Activated CD8-positive, alpha-beta memory T cell treated with anti-CD3 and anti-CD28 coated beads for 36 hours (primary cell): ENCODE data around the gene RAB36. TPM values are rescaled to one million over a fixed set of nuclear protein-coding genes. Genes with fewer than 3 reads are reported as not detected.

Experiments
- CTCF ChIA-PET: fragments of 350-600 bp; sonication (Branson Sonifier 250); formaldehyde crosslinking; loops from one replicate; lab custom pipeline; 2021; ENCODE audit warnings: antibody characterized with exemption; lab: Charles Lee
- POLR2A ChIA-PET: fragments of 350-600 bp; sonication (Branson Sonifier 250); formaldehyde crosslinking; loops from one replicate; lab custom pipeline; 2021; ENCODE audit warnings: antibody characterized with exemption; lab: Charles Lee
- total RNA-seq, 2 experiments: library from RNA; stranded (reverse); gene quantifications; one replicate each; pipeline ENCODE4 v1.2.3, GENCODE V29; 2021

The RAB36 gene
- total RNA-seq, 2 experiments from 2014 or later: 1.0 to 1.3 TPM

DNA sequence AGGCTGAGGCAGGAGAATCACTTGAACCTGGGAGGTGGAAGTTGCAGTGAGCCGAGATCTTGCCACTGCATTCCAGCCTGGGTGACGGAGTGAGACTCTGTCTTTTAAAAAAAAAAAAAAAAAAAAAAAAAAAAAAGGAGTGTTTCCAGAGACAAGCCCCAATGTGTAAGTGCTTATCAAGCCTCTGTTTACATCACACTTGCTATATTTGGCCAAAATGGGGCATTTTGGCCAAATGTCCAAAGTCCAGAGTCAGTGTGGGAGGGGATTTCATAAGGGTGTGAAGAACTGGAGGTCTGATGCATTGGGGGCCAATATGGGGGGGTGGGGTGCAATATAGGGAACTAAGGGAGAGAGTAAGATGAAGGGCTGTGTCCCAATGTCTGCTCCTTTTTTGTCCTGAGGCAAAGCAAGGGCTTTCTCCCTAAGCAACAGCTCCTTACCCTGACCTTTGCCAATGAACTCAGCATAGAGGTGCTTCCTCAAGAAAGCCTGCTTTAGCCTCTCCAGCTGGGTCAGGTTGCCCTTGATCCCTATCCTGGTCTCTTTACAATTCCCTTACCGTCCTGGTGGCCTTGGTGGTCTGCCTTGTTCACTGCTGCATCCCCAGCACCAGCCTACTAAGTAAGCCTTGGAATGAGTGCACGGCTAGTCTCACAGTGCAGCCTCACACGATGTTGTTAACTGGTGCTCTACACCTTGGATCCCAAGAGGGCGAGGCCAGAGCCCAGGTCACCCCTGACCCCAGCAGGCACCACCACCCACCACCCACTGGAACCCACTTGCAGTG is 21.0 kb downstream of the RAB36 start:
- ChIA-PET CTCF (interaction anchor here (1.7 kb wide), 1 partner anchor 116 kb away, joined by 3 read pairs; no protein-coding TSS in a partner anchor), POLR2A (no interaction called here)

DNA sequence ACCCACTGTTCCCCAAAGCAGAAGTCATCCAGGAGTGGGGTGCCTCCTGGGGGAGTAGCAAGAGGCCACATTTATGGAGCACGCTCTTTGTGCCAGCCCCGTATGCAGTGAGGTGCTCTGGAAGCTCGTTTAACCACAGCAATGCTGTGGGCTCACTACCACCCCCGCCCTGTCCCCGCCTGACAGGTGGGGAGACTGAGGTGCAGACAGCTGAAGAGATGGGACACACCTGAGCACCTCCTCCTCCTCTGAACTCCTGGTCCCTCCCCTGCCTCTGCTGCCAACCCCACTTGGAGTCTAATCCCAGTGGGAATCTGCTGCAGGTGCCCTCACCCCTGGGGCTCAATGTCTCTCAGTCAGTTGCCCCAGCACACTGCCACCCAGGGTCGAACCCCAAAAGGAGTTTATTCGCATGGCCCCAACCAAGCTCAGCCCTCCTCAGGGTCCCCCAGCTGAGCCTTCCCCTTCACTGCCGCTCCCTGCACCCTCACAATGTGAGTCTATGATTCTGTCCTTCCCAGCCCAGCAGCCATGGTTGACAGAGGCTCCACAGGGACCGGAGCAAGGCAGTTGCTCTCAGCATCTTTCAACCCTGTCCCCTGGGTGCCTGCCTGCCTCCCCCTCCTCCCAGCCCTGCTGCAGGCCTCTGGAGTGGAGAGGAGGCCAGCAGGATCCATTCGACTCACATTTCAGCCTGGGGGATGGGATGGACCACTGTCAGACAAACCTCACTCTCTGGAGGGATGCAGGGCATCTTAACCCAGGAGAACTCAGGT is 21.8 kb downstream of the RAB36 start:
- CTCF ChIA-PET: interaction anchor here (1.7 kb wide), 1 partner anchor 115 kb away, joined by 3 read pairs; no protein-coding TSS in a partner anchor
- POLR2A ChIA-PET: no interaction called here

DNA sequence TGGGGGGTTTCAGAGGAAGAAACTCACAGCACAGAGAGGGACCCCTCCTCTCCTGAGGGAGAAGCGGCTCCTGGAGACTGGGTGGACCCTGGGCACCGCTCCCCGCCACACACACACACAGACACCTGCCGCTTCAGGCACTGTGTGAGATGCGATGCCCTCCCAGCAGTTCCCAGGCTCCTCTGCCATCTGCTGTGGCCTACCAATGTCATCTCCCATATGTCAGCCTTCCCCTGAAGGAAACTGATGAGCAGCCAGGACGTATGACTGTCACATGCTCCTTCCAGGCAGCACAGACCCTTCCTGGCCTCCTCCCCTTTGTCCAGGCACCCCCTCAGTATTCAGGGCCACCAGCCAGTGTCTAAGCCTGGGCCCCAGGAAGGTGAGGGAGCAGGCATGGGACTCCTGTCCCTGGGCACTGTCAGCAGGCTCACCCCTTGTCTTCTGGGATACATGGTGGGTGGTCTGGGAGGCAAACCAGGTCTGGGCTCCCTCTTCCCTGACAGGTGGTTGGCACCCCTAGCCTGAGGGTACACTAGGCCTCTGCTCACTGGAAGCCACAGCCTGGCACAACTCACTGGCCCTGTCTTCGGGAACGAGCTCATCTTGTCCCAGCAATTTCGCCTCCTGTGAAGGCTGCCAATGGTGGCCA is 23.2 kb downstream of the RAB36 start:
- ChIA-PET POLR2A (no interaction called here), CTCF (interaction anchor here (1.0 to 1.6 kb wide), 2 partner anchors 10 to 114 kb away, joined by 4 to 7 read pairs; no protein-coding TSS in a partner anchor)

DNA sequence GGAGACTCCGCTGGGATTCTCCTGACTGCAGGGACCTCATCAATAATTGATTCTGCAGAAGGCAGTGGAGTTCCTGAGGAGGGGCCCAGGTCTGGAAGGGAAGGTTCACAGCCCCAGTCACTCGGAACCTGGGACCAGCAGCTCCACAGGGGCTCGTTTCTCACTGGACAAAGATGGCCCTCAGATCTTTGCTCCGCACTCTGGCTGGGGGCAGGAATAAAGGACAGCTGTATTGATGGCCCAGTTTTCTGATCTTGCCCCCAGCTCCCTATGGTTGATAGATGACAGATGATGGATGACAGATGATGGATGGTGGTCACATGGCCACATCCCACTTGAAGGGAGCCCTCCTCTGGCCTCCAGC is 23.7 kb downstream of the RAB36 start:
- ChIA-PET POLR2A (no interaction called here), CTCF (interaction anchor here (1.0 to 1.6 kb wide), 2 partner anchors 9 to 113 kb away, joined by 4 to 7 read pairs; no protein-coding TSS in a partner anchor)

DNA sequence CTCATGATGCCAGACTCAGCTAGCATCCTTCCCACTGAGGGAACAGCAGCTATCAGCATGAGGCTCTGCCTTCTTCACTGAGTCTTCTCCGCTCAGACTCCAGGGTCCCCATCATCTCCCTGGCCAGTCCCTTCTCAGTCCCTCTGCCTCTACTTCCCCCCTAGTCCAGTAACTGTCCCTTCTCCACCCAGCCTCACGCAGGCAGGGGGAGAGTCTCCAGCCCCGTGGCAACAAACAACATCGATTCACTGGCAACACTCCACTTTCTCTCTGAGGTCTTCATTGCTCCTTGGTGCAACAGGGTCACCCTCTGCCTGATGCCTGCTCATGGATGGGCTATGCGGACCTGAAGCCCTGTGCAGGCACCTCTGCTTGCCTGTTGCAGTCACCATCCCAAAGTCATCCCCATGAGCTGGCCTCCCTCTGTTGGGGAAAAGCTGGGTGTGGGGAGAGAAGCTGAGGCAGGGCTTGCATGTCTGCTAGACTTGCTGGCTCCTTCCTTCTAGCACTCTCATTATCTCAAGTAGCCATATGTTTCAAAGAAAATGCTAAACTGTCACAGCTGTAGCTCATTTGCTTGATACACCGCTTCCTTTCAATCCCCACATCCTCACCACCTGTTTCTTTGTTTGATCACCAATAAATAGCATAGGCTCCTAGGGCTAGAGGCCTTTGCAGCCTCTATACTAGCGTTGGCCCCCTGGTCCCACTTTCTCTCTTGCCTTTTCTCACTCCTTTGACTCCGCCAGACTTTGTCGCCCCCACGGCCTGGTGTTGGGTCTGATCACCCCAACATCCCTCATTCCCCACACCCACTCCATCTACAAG is 30.8 kb downstream of the RAB36 start:
- ChIA-PET POLR2A (no interaction called here), CTCF (interaction anchor here (1.6 to 11.2 kb wide), 3 partner anchors 77 to 113 kb away, joined by 5 to 139 read pairs (median 31); no protein-coding TSS in a partner anchor)

DNA sequence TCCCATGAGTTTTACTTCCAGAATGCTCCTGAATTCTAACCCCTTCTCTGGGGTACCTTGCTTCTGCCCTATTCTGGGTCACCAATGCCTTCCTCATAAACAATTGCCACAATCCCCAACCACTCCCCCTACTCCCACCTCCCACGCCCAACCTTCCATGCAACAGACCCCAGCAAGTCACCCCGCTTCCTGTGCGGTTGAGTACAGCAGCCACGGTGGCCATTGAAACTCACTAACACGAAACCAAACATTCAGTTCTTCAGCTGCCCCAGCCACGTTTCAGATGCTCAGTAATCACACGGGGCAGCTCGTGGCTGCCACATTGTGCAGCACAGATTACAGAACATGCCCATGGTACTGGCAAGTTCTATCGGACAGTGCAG is 31.4 kb downstream of the RAB36 start:
- CTCF ChIA-PET: interaction anchor here (1.1 to 11.2 kb wide), 4 partner anchors 65 to 121 kb away, joined by 3 to 139 read pairs (median 18); no protein-coding TSS in a partner anchor
- POLR2A ChIA-PET: no interaction called here

DNA sequence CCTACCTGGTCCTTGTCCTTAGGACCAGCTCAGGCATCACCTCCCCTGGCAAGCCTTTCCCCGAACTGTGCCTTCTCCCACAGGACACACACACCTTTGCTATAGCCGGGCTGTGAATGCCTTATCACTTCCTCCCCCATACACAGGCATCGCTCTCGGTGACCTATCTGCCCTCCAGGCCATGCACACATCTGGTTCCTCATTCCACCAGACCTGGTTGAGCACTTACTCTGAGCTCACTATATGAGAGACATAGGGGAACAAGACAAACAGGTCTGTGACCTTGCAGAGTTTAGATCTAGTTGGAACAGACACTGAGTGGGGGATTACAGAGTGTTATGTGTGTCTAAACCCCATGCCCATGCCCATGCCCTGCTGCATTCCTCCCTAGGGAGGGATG is 31.9 kb downstream of the RAB36 start:
- ChIA-PET CTCF (interaction anchor here (1.1 to 11.2 kb wide), 6 partner anchors 64 to 209 kb away, joined by 3 to 139 read pairs (median 6); no protein-coding TSS in a partner anchor), POLR2A (no interaction called here)

DNA sequence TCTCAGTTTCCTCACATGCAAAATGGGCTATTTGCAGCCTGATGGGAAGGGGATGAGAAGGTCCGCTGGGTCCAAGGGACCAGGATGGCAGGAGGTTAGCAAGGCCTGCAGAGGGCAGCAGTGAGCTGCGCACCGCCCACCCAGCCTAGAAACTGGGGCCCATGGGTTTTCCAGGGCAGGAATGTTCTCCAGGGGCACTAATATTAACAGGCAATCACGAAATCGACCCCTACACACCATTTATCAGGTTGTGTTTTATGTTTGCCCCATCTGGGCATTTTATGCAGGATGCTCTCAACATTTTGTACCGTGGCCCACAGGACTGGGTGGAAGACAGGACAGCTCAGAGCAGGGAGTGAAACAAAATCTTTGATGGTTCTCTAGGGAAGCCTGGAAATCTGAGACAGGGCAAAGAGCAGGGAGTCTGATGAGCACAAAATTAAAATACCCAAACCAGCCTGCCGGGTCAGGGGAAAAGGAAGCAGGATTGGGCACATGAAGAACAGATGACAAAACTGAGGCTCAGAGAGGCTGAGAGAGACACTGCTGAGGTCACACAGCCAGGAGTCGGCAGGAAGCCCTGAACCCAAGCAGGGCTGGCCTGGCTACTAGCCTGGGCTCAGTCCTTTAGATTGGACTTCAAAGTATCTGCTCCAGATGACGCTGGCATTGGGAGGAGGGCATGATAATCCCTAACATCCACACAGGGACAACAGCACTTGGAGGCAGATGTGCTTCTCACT is 33.4 kb downstream of the RAB36 start:
- ChIA-PET CTCF (interaction anchor here (0.7 to 11.2 kb wide), 14 partner anchors 9 to 219 kb away, joined by 3 to 139 read pairs (median 4); no protein-coding TSS in a partner anchor), POLR2A (no interaction called here)

DNA sequence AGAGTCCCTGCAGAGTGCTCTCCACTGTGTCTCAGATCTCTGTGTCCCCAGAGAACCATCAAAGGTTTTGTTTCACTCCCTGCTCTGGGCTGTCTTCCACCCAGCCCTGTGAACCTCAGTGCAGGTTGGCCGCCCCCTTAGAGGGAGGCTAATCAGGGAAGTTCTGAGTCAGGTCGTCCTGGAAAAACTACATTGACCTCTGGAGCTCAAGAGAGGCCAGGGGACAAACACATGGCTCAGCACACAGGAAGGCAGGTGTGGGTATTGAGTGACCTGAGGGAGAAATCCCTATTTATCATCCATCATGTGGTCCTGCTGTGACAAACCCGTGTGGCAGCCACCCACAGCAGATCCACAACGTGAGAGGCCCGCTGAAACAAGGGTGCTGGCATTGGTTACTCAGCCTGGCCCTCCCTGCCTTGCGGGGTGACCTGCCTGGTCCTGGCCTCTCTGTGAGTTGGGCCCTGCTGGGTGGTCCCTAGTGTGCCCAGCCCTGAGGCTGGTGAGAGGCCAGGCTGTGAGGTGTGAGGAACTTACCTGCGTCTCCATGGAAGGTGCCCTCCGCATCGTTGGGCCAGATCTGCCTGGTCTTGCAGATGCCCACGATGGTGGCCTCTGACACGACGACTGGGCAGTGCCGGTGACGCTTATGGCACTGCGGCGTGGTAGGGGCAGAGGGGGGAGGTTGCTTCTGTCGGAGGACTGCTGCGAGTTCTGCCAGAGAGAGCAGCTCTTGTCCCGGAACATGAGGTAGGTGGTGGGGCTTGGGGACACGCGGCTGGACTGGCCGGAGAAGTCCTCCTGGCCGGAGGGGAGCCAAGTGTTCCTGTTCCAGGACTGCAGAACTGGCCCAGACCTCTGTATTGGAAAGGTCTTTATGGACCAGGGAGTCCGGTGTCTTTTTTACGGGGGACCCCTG is 34.4 kb downstream of the RAB36 start:
- ChIA-PET POLR2A (interaction anchor here (0.6 to 1.4 kb wide), 2 partner anchors 54 to 102 kb away, joined by 4 to 5 read pairs; no protein-coding TSS in a partner anchor), CTCF (interaction anchor here (0.6 to 11.2 kb wide), 7 partner anchors 10 to 145 kb away, joined by 3 to 139 read pairs (median 4); no protein-coding TSS in a partner anchor)

DNA sequence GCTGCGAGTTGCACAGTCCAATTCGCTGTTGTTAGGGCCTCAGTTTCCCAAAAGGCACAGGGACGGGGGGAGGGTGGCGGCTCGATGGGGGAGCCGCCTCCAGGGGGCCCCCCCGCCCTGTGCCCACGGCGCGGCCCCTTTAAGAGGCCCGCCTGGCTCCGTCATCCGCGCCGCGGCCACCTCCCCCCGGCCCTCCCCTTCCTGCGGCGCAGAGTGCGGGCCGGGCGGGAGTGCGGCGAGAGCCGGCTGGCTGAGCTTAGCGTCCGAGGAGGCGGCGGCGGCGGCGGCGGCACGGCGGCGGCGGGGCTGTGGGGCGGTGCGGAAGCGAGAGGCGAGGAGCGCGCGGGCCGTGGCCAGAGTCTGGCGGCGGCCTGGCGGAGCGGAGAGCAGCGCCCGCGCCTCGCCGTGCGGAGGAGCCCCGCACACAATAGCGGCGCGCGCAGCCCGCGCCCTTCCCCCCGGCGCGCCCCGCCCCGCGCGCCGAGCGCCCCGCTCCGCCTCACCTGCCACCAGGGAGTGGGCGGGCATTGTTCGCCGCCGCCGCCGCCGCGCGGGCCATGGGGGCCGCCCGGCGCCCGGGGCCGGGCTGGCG is 35.1 kb downstream of the RAB36 start, which contains the start of gene BCR:
BCR (plus strand) TSS at position 209 of the 592 bp plus-strand sequence. CDS start 452 bp downstream, outside the sequence.
- CTCF ChIA-PET: interaction anchor here (0.6 to 11.2 kb wide), 5 partner anchors 62 to 144 kb away, joined by 3 to 139 read pairs (median 8); no protein-coding TSS in a partner anchor
- POLR2A ChIA-PET: interaction anchor here (0.6 to 1.4 kb wide), 4 partner anchors 53 to 102 kb away, joined by 3 to 7 read pairs (median 4); no protein-coding TSS in a partner anchor

DNA sequence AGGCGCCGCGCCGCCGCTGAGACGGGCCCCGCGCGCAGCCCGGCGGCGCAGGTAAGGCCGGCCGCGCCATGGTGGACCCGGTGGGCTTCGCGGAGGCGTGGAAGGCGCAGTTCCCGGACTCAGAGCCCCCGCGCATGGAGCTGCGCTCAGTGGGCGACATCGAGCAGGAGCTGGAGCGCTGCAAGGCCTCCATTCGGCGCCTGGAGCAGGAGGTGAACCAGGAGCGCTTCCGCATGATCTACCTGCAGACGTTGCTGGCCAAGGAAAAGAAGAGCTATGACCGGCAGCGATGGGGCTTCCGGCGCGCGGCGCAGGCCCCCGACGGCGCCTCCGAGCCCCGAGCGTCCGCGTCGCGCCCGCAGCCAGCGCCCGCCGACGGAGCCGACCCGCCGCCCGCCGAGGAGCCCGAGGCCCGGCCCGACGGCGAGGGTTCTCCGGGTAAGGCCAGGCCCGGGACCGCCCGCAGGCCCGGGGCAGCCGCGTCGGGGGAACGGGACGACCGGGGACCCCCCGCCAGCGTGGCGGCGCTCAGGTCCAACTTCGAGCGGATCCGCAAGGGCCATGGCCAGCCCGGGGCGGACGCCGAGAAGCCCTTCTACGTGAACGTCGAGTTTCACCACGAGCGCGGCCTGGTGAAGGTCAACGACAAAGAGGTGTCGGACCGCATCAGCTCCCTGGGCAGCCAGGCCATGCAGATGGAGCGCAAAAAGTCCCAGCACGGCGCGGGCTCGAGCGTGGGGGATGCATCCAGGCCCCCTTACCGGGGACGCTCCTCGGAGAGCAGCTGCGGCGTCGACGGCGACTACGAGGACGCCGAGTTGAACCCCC is 35.8 kb downstream of the RAB36 start:
- ChIA-PET CTCF (interaction anchor here (0.6 to 11.2 kb wide), 5 partner anchors 62 to 108 kb away, joined by 3 to 139 read pairs (median 8); no protein-coding TSS in a partner anchor), POLR2A (interaction anchor here (0.6 to 1.4 kb wide), 5 partner anchors 25 to 101 kb away, joined by 3 to 10 read pairs (median 4); no protein-coding TSS in a partner anchor)

DNA sequence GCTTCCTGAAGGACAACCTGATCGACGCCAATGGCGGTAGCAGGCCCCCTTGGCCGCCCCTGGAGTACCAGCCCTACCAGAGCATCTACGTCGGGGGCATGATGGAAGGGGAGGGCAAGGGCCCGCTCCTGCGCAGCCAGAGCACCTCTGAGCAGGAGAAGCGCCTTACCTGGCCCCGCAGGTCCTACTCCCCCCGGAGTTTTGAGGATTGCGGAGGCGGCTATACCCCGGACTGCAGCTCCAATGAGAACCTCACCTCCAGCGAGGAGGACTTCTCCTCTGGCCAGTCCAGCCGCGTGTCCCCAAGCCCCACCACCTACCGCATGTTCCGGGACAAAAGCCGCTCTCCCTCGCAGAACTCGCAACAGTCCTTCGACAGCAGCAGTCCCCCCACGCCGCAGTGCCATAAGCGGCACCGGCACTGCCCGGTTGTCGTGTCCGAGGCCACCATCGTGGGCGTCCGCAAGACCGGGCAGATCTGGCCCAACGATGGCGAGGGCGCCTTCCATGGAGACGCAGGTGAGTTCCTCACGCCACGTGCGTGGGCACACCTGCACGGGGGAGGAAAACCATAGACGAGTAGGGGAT is 36.5 kb downstream of the RAB36 start:
- ChIA-PET POLR2A (interaction anchor here (1.0 to 1.1 kb wide), 2 partner anchors 24 to 62 kb away, joined by 4 to 7 read pairs; no protein-coding TSS in a partner anchor), CTCF (interaction anchor here (0.6 to 11.2 kb wide), 3 partner anchors 98 to 104 kb away, joined by 3 to 139 read pairs (median 15); no protein-coding TSS in a partner anchor)

DNA sequence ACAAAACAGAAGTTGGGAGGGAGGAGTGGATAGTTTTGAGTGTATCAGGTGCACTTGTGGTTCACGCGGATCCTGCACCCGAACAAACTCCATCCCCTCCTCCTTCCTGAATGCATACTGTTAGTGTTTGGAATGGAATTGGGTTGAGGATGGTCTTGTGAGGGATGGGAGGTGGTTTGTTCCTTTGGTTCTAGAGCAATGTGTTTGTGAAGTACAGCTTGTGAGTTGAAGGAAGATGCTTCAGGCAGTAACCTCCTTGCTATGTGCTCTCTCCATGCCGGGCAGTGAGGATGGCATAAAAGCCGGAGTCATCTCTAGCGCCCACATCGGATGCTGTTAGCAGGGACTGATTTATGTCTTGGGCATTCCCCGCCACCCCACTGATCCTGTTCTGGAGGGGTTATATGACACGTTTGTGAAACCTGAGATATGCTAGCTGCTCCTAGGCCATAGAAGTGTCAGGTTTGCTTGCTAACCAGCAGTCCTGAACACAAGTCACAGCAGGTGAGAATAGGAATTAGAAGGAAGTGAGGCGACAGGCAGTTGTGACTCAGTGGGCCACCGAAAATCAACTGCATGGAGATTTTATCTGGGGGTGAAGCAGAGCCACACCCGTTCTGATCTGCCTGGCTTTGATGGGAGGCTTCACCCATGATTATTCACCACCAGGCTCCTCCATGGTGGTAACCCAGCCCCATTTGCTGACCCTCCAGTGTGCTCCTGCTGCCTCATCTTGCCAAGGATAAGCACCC is 37.2 kb downstream of the RAB36 start:
- CTCF ChIA-PET: interaction anchor here (1.0 to 3.5 kb wide), 3 partner anchors 61 to 108 kb away, joined by 3 to 15 read pairs (median 5); no protein-coding TSS in a partner anchor

More for the DNA sequence above, 37.2 kb downstream of the RAB36 start:
- POLR2A ChIA-PET: no interaction called here
